ENCODE measurements around the gene ZNF687.

Gene ZNF687

GRCh38 chr1:151281225-151281968 lies 702 bp upstream of the ZNF687 start:
- ChIA-PET POLR2A (ENCODE audit: low non-redundant PET) (interaction anchor here (0.5 to 1.0 kb wide), 4 partner anchors 27 to 135 kb away, joined by 3 to 5 read pairs (median 4); partner anchors contain the start of gene PSMD4), CTCF (interaction anchor here (0.6 to 2.0 kb wide), 5 partner anchors 20 to 675 kb away, joined by 3 to 8 read pairs (median 5); no protein-coding TSS in a partner anchor)
- DNase-seq (ENCODE audit: low spot score): peak; percentile 96
- no peak for TF ChIP-seq CTCF (conservative IDR thresholded peaks at IDR 0.05; ENCODE audit: low read depth)
- peak overlapping the region; percentile 99 for H3K27ac ChIP-seq

GRCh38 chr1:151282883-151283725 lies 1.0 kb downstream of the ZNF687 start:
- peak overlapping the region; percentile 99 for H3K27ac ChIP-seq
- no peak for TF ChIP-seq CTCF (conservative IDR thresholded peaks at IDR 0.05; ENCODE audit: low read depth)
- ChIA-PET POLR2A (ENCODE audit: low non-redundant PET) (interaction anchor here (1.2 kb wide), 1 partner anchor 10 kb away, joined by 3 read pairs; no protein-coding TSS in a partner anchor), CTCF (interaction anchor here (0.9 to 2.0 kb wide), 3 partner anchors 18 to 58 kb away, joined by 3 to 6 read pairs (median 4); no protein-coding TSS in a partner anchor)
- DNase-seq (ENCODE audit: low spot score): peak; percentile 33

GRCh38 chr1:151284013-151284577 lies 2.0 kb downstream of the ZNF687 start:
- POLR2A ChIA-PET (ENCODE audit: low non-redundant PET): interaction anchor here (1.2 kb wide), 1 partner anchor 9 kb away, joined by 3 read pairs; no protein-coding TSS in a partner anchor
- CTCF ChIA-PET: interaction anchor here (0.5 to 1.0 kb wide), 3 partner anchors 17 to 116 kb away, joined by 3 to 4 read pairs (median 3); no protein-coding TSS in a partner anchor
- TF ChIP-seq CTCF (conservative IDR thresholded peaks at IDR 0.05; ENCODE audit: low read depth): no peak

GRCh38 chr1:151286619-151287340 lies 4.7 kb downstream of the ZNF687 start:
- POLR2A ChIA-PET (ENCODE audit: low non-redundant PET): no interaction called here
- no peak for TF ChIP-seq CTCF (conservative IDR thresholded peaks at IDR 0.05; ENCODE audit: low read depth)
- CTCF ChIA-PET: interaction anchor here (0.5 kb wide), 1 partner anchor 18 kb away, joined by 3 read pairs; no protein-coding TSS in a partner anchor
- no peak for DNase-seq (ENCODE audit: low spot score)
- H3K27ac ChIP-seq: peak overlapping the region; percentile 27

More at GRCh38 chr1:151284013-151284577, 2.0 kb downstream of the ZNF687 start:
- DNase-seq (ENCODE audit: low spot score): no peak
- peak overlapping the region; percentile 99 for H3K27ac ChIP-seq

- CTCF ChIA-PET: interaction anchor here (0.5 kb wide), 1 partner anchor 17 kb away, joined by 3 read pairs; no protein-coding TSS in a partner anchor
- H3K27ac ChIP-seq: no peak overlapping the region
- no peak for DNase-seq (ENCODE audit: low spot score)
- no peak for TF ChIP-seq CTCF (conservative IDR thresholded peaks at IDR 0.05; ENCODE audit: low read depth)
- POLR2A ChIA-PET (ENCODE audit: low non-redundant PET): no interaction called here
Measured at GRCh38 chr1:151287341-151287699, 5.2 kb downstream of the ZNF687 start.

Measured in RWPE1 (cell line).